Epithelial cell of proximal tubule (primary cell): Measurements from ENCODE around the gene MPZL2. TPM values are rescaled to one million over a fixed set of nuclear protein-coding genes. Genes with fewer than 3 reads are reported as not detected.

Experiments used
- DNase-seq: peaks from one replicate; pipeline ENCODE4 v3.0.0-alpha.2; 2011; ENCODE audit warnings: low read depth
- H3K4me3 ChIP-seq: 2 replicates; pipeline ENCODE4 v1.5.1; 2011; ENCODE audit warnings: low read depth, mild to moderate bottlenecking, low read length
- CTCF ChIP-seq: conservative IDR thresholded peaks from 2 replicates; pipeline ENCODE4 v1.5.1; 2012; ENCODE audit warnings: low read depth, mild to moderate bottlenecking, low read length
- total RNA-seq: library from RNA; depleted of rRNA; stranded (reverse); fragments of >200 nt; gene quantifications from 2 replicates; pipeline ENCODE4 v1.2.3, GENCODE V29; 2015

MPZL2 gene
- total RNA-seq, 1 donor from 2014 or later = 19.9 TPM

- no peak overlapping the region for H3K4me3 ChIP-seq
- no peak for TF ChIP-seq CTCF
- DNase-seq = no peak
These were observed 10.1 kb upstream of the MPZL2 start for GRCh38 chr11:118274186-118274585.

- H3K4me3 ChIP-seq = no peak overlapping the region
- no peak for DNase-seq
- no peak for TF ChIP-seq CTCF
These were observed 7.9 kb upstream of the MPZL2 start for GRCh38 chr11:118272001-118272400.

GRCh38 chr11:118267486-118267885 is 3.4 kb upstream of the MPZL2 start:
- no peak overlapping the region for H3K4me3 ChIP-seq

GRCh38 chr11:118265954-118266353 is 1.9 kb upstream of the MPZL2 start:
- no peak overlapping the region for H3K4me3 ChIP-seq
- DNase-seq = no peak

More at GRCh38 chr11:118267486-118267885, 3.4 kb upstream of the MPZL2 start:
- DNase-seq = no peak
- TF ChIP-seq CTCF = no peak

GRCh38 chr11:118264569-118265465 is 720 bp upstream of the MPZL2 start:
- TF ChIP-seq CTCF = no peak
- DNase-seq = no peak
- peak overlapping the region; percentile 52 for H3K4me3 ChIP-seq

More at GRCh38 chr11:118265954-118266353, 1.9 kb upstream of the MPZL2 start:
- TF ChIP-seq CTCF = no peak

GRCh38 chr11:118263112-118263511 is 985 bp downstream of the MPZL2 start:
- peak overlapping the region; percentile 52 for H3K4me3 ChIP-seq

More at GRCh38 chr11:118263112-118263511, 985 bp downstream of the MPZL2 start:
- TF ChIP-seq CTCF = no peak
- DNase-seq = no peak
